ENCODE results near the gene ATG13.
A peak's percentile ranks its signal among the peaks of the same experiment; 100 is the strongest.
"Not testable (repeated sequence)": the region's sequence is repeated elsewhere in the genome, so short reads cannot be mapped to it uniquely, and the experiment has no call there.

ATG13 gene

GRCh38 chr11:46700241-46701077 is 83.1 kb downstream of the ATG13 start, which contains the start of the genes ARHGAP1 and ZNF408:
Gene ARHGAP1, minus strand, starts transcription at chr11:46700619. Its CDS starts 4,512 bp downstream, at chr11:46696107.
Gene ZNF408, plus strand, starts transcription at chr11:46701031. Its CDS starts 17 bp downstream, at chr11:46701048.
- peak; percentile 99 for DNase-seq

DNA sequence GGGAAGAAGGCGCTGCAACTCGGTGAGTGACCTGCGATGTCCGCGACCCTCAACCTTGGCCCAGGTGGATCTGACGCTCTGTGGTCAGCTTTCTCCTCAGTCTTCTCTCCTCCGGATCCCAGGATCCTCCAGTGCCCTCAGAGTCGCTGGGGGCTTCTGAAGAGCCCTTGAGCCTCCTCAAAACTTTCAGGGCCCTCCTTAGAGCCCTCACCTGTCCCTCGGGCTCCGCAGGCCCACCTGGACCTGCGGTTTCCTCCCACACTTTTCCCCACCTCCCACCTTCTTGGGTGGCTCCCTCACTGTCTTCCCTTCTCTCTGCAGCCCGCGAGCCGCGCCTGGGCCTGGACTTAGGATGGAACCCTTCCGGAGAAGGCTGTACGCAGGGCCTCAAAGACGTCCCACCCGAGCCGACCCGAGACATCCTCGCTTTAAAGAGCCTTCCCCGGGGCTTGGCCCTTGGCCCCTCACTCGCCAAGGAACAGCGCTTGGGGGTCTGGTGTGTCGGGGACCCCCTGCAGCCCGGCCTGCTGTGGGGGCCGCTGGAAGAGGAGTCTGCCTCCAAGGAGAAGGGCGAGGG is 83.8 kb downstream of the ATG13 start:
- no peak for DNase-seq

DNA sequence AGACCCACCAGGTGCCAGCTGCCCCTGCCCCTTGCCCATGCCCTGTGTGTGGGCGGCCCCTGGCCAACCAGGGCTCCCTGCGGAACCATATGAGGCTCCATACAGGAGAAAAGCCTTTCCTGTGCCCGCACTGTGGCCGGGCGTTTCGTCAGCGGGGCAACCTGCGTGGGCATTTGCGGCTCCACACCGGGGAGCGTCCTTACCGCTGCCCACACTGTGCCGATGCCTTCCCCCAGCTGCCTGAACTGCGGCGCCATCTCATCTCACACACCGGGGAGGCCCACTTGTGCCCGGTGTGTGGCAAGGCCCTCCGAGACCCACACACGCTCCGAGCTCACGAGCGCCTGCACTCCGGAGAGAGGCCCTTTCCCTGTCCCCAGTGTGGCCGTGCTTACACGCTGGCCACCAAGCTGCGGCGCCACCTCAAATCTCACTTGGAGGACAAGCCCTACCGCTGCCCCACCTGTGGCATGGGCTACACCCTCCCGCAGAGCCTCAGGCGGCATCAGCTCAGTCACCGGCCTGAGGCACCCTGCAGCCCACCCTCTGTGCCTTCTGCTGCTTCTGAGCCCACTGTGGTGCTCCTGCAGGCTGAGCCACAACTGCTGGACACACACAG is 87.8 kb downstream of the ATG13 start:
- DNase-seq = no peak

DNA sequence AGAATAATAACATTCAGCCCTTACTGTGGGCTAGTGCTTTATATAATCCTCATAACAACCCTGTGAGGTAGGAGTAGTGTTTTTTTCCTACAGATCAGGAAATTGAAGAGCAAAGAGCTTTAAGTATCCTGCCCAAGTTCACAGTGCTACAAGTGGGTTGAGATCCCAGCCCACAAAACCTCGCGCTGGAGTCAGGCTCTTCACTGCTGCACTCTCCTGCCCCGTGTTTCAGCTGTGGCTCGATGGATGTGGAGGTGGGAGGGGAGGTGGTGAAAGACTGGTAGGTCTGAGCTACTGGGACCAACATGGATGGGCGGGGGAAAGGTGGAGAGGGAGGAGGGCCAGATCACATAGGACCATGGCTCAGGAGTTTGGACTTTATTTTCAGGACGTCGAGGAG is 89.5 kb downstream of the ATG13 start:
- DNase-seq = no peak

DNA sequence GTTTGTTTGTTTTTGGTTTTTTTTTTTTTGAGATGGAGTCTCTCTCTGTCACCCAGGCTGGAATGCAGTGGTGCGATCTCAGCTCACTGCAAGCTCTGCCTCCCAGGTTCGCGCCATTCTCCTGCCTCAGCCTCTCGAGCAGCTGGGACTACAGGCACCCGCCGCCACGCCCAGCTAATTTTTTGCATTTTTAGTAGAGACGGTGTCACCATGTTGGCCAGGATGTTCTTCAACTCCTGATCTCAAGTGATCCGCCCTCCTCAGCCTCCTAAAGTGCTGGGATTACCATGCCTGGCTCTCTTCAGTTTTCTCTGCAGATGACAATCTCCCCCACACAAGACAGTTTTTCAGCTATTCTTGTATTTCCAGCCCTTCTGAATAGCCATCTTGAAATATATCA is 92.0 kb downstream of the ATG13 start:
- DNase-seq = not testable (repeated sequence)

GRCh38 chr11:46710821-46711269 is 93.5 kb downstream of the ATG13 start:
- peak; percentile 61 for DNase-seq

DNA sequence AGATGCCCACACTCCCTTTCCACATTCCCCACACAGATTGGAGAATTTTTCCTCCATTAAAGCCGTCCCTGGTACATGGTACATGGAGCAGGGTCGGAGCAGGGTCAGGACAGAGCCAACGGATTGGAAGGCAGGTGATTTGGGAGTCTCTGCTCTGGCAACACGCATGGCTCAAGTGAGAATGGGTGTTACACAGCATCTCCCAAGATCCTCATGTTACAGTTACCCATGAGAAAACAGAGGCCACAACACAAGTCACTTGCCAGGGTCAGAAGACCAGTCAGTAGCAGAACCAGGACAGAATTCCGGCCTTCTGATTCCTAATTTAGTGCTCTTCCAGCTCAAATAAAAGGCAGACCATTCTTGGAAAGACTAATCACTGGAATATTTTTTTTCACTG is 94.0 kb downstream of the ATG13 start:
- DNase-seq = no peak

- DNase-seq = no peak
Observed at GRCh38 chr11:46712874-46713576, 95.7 kb downstream of the ATG13 start.

DNA sequence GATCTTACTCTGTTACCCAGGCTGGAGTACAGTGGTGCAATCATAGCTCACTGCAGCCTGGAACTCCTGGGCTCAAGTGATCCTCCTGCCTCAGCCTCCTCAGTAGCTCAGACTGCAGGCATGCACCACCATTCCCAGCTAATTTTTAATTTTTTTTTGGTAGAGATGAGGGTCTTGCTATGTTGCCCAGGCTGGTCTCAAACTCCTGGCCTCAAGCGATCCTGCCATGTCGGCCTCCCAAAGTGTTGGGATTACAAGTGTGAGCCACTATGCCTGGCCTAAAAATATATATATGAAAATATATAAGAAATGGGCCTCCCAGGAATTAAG is 100.4 kb downstream of the ATG13 start:
- DNase-seq = not testable (repeated sequence)

- DNase-seq = no peak
Observed at GRCh38 chr11:46718155-46719019, 101.0 kb downstream of the ATG13 start.

GRCh38 chr11:46719048-46719542 is 101.7 kb downstream of the ATG13 start, which contains the start of gene F2:
Gene F2, plus strand, starts transcription at chr11:46719213. Its CDS starts 23 bp downstream, at chr11:46719236.
- DNase-seq = no peak

- DNase-seq = no peak
Observed at GRCh38 chr11:46719543-46720218, 102.3 kb downstream of the ATG13 start.

DNA sequence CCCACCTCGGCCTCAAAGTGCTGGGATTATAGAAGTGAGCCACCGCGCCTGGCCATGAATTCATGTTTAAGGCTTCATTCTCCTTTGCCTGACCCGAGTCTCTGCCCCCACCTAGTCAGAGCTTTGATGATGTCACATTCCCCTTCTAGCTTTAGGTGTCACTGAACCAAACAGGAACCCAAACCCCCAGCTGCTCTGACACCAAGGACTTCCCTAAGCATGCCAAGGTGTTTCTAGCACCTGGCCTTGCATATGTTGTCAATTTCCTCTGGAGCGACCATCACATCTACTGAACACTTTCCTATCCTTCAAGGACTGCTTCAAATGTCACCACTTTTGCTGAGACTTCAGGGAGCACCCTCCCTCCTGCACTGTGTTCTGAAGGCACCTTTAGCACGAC is 103.9 kb downstream of the ATG13 start:
- no peak for DNase-seq

GRCh38 chr11:46722566-46723358 is 105.4 kb downstream of the ATG13 start:
- no peak for DNase-seq

- no peak for DNase-seq
Observed at GRCh38 chr11:46723359-46723680, 106.0 kb downstream of the ATG13 start.

DNA sequence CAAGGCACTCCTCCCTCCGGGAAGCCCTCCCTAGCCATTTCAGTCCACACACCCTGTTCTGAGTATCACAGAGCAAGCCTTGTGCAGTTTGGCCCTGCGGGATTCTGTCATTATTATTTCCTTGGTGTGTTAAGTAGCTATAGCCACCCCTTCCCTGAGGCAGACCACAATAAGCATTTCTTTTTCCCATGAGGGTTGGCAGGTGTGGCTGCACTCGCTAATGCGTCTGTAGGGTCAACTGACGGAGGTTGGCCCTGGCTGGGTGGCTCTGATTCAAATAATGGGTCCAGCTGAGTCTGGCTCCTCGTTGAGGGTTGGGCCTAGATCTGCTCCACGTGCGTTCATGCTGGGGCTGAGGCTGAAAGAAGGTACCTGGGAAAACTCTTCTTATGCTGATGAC is 106.7 kb downstream of the ATG13 start:
- no peak for DNase-seq
